Activated CD8-positive, alpha-beta memory T cell treated with anti-CD3 and anti-CD28 coated beads for 24 hours (primary cell): ENCODE results near the gene OR5AP2.
"Not testable (repeated sequence)": the region's sequence is repeated elsewhere in the genome, so short reads cannot be mapped to it uniquely, and the experiment has no call there.

Experiments used
- DNase-seq: peaks from one replicate; pipeline ENCODE4 v3.0.0-alpha.2; 2020

Gene OR5AP2

DNA sequence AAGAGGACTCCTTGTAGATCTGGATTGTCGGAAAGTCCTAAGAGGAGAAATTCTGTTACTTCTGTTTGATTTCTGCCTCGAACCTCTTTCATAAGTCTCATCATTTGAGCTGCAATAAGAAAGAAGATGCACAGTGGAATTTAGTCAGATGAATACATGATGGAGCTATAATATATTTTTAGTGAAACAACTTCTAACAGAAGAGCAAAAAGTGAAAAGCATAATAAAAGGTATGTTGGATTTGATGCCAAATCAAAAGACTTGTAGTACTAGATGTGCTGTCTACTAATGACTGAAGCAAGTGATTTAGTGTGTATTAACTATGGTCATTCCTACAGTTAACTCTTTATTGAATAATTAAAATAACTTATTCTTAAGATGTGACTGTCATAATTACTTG, at the start of gene OR5AP2:
Gene OR5AP2 (minus strand): TSS at position 101 of the 400 bp plus-strand sequence. CDS start 0 bp downstream, at position 101.
- no peak for DNase-seq

DNA sequence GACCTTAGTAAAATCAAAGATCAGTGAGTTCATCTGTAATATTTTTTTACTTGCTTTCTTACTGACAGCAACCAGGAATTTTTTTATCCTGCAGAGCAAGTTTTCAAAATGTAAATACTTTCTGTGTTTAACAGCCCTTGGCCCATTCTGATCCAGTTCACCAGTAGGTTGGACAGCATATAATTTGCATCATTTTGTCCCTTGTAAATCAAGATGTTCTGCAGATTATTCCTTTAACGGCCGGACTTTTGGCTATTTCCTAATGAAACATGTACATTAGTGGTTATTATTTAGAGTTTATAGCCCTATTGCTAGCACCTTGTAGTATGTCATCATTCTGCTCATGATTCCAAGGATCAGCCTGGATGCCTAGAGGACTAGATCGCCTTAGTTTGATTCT, 48.9 kb upstream of the OR5AP2 start:
- not testable (repeated sequence) for DNase-seq

DNA sequence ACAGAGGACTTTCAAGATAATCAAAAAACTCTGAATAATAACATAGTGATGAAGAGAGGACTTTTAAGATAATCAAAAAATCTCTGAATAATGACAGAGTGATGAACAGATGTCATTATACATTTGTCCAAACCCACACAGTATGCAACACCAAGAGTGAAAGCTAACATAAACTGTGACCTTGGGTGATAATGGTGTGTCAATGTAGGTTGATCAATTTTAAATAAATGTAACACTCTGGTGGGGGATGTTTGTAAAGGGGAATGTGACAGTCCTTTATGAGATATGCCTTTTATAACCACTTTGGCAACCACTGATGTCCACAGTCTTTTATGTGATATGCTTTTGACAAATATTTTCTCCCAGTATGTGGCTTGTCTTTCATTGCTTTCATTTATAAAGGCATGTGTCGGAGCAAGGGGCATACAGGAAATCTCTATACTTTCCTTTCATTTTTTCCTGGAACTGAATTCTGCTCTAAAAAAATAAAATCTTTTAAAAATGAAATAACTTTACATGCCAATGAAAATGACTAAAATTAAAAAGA, 46.4 kb upstream of the OR5AP2 start:
- DNase-seq, result no peak

DNA sequence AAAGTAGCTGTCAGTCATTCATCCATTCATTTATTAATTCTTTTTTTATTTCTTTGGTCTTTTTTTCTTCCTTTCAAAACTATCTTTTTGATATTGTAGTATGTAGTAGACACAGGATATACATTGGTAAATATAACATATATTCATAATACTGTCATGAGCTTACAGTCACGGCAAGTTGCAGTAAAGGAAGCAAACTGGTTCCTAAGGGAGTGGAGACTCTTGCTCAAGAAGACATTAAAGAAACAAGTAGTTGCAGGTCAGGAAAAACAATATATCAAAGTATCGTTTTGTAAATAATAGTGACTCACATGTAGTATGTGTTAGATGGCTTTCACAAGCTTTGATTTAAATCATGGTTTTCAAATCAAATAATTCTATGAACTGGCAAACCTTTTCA, 28.7 kb upstream of the OR5AP2 start:
- DNase-seq, result no peak

DNA sequence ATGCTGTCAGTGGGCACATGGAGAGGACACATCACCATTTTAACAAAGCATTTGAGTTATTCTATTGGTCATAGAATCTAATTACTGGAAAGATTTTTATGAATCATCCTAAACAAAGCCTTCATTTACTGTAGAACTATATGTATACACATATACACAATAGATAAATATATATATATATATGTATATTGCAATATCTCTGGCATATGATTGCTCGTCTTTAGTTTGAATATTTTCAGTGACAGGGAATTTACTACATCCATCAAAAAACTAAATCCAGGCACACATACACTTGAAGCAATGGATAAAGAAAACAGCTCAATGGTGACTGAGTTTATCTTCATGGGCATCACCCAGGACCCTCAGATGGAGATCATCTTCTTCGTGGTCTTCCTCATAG, 21.1 kb upstream of the OR5AP2 start, which contains the start of gene OR5AR1:
Gene OR5AR1 (plus strand): TSS at position 301 of the 400 bp plus-strand sequence. CDS start 0 bp downstream, at position 301.
- no peak for DNase-seq

DNA sequence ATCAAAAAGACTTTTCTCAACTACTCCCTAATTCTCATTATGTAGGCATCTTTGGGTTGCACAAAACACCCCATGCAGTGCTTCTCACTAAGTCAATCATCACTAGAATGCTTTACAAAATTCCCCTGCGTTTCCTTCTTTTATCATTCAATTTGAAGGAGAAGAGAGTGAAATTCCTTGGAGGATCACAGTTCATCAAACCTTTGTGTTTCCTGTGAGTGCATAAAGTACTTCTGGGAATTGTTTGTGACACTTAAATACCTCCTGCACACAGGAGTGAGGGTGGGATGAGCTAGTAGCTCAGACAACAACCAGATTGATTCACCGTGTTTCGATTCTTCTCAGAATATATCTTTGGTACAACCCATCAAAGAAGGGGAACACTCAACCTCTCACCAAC, 17.5 kb upstream of the OR5AP2 start:
- DNase-seq, result no peak

DNA sequence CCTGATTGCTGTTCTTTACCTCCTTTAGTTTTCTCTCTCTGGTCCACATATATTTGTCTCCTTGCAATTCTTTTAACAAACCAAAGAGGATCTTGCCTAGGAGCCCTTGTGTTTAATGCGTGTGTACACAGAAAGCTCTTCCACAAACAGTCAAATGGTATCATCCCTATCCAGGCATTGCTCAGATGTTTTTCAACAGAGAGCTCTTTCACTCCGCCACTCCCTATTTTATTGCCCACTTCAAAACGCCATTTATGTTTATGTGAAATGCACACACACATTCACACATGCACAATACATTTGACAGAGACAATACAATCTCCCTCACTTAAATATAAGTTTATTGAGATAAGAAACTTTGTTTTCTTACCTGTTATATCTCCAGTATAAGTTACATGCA, 4.7 kb downstream of the OR5AP2 start:
- no peak for DNase-seq

DNA sequence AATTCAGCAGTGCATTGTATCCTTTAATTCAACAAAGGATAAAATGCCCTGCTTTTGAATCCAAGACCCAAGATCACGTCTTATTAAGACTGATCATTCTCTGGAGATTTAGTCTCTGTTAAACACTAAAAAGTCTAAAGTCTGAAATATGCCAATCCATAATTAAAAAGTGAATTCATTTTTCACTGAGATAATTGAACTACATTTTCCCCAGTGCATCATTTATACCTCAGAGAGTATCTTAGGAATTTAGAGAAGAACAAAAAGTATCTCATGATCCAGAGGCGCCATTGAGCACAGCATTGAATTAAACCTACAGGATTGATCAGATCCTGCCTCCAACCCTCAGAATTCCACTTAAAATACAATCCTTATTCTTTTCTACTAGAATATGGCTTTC, 5.4 kb downstream of the OR5AP2 start:
- no peak for DNase-seq

DNA sequence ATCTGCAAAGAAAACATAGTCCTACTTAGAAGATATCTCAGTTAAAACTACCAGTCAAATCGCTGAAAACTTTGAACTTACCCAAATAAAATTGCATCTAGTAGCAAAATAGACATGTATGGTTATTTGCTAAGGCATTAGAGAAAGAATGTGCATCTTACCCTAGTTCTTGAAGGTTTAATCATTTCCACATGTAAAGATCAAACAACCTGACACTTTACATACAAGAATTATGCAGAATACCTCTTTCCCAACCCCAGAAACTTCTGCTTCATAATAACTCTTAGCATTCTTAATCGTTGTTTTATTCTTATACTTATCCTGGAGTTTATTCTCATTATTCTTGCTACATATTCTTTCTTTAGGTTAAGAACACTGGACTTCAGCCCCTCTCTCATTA, 9.9 kb downstream of the OR5AP2 start:
- no peak for DNase-seq

DNA sequence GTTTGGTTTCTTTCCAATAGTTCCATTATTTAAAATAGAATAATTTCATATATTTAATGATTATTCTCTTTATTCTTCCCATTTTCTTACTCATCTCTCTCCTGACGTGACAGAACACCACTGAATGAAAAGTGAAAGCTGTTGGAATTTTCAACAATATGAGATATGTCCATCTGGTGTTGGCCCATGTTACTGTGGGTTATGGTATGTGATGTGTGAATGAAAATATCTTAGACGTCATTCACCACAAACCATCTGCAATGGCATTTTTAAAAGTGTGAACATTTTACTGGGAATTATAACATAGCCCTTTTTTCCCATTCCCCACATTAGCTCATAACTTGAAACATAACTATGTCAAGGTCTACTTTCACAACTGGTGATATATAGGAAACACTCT, 16.3 kb downstream of the OR5AP2 start:
- DNase-seq, result no peak

DNA sequence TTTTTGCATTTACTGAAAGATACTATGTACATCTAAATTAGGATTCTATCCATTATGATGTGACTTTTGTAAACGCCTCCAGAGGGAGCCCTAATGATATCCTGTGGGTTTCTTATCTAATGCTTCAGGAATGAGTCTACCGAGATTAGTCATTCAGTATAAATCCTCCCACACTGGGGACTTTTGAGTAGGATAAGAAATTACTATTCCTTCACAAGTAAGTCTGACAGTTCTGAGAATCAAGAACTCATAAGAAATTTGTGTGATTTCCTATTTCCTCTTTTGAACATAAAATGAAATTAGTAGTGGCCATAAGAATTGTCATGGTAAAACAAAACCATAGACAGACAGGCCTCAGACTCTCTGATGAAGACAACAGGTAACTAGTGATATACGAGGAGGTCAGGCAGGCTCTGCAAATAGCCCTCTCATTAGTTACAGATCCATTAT, 17.6 kb downstream of the OR5AP2 start:
- no peak for DNase-seq

DNA sequence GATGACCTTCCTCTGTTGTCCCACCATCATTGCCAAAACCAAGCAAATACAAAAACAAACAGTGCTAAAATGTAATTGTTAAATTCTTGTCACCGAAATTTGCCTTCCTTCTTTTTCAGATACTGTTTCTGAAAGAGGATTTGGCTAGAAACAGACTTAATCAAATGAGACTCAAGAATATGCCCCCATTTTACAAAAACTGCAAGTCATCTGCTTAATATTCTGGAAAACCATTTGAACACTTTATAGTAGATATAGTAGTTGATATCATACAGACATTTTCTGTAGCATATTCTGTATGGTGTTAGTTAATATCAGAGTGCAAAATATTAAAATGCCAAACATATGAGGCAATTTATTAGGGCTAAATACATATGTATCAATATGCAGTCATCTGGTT, 31.1 kb downstream of the OR5AP2 start:
- no peak for DNase-seq

DNA sequence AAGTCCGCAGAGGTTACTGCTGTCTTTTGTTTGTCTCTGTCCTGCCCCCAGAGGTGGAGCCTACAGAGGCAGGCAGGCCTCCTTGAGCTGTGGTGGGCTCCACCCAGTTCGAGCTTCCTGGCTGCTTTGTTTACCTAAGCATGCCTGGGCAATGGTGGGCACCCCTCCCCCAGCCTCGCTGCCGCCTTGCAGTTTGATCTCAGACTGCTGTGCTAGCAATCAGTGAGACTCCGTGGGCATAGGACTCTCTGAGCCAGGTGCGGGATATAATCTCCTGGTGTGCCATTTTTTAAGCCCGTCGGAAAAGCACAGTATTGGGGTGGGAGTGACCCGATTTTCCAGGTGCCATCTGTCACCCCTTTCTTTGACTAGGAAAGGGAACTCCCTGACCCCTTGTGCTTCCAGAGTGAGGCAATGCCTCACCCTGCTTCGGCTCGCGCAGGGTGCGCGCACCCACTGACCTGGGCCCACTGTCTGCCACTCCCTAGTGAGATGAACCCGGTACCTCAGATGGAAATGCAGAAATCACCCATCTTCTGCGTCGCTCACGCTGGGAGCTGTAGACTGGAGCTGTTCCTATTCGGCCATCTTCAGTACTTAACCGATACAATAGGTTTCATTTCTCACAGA, 50.0 kb downstream of the OR5AP2 start:
- DNase-seq, result not testable (repeated sequence)
